GM18907 (cell line): ENCODE measurements around the gene ZNF552.
"Not testable (repeated sequence)": the region's sequence is repeated elsewhere in the genome, so short reads cannot be mapped to it uniquely, and the experiment has no call there.

ENCODE experiments used
- ATAC-seq: cut with Tn5 transposase; IDR thresholded peaks from one replicate; pipeline ENCODE4 v1.9.1; 2021; ENCODE audit warnings: mild to moderate bottlenecking, moderate library complexity; ENCODE audit not compliant: unreplicated experiment

ZNF552 gene

GRCh38 chr19:57814505-57815246, at the start of gene ZNF552:
ZNF552 (minus strand) TSS chr19:57814913; CDS start chr19:57814743, 170 bp downstream.
- peak; percentile 76 for ATAC-seq

- not testable (repeated sequence) for ATAC-seq
Measured at GRCh38 chr19:57862351-57862750, 47.6 kb upstream of the ZNF552 start.

GRCh38 chr19:57854117-57854516, 39.4 kb upstream of the ZNF552 start:
- not testable (repeated sequence) for ATAC-seq

- not testable (repeated sequence) for ATAC-seq
Measured at GRCh38 chr19:57851812-57852603, 37.3 kb upstream of the ZNF552 start.

- no peak for ATAC-seq
Measured at GRCh38 chr19:57850553-57851017, 35.9 kb upstream of the ZNF552 start.

GRCh38 chr19:57849666-57850473, 35.2 kb upstream of the ZNF552 start, which contains the start of gene ZNF587:
ZNF587 (plus strand) TSS chr19:57849859; CDS start chr19:57850039, 180 bp downstream.
- ATAC-seq = peak; percentile 96

- peak; percentile 30 for ATAC-seq
Measured at GRCh38 chr19:57849162-57849665, 34.5 kb upstream of the ZNF552 start.

- not testable (repeated sequence) for ATAC-seq
Measured at GRCh38 chr19:57847164-57847563, 32.5 kb upstream of the ZNF552 start.

GRCh38 chr19:57841122-57841763, 26.5 kb upstream of the ZNF552 start:
- no peak for ATAC-seq

- not testable (repeated sequence) for ATAC-seq
Measured at GRCh38 chr19:57838622-57839191, 24.0 kb upstream of the ZNF552 start.

- ATAC-seq = not testable (repeated sequence)
Measured at GRCh38 chr19:57836991-57837390, 22.3 kb upstream of the ZNF552 start.

GRCh38 chr19:57830071-57830602, 15.4 kb upstream of the ZNF552 start, which contains the start of gene ZNF587B:
ZNF587B (plus strand) TSS chr19:57830299; CDS start chr19:57830529, 230 bp downstream.
- no peak for ATAC-seq

GRCh38 chr19:57829316-57829715, 14.6 kb upstream of the ZNF552 start:
- ATAC-seq = no peak

GRCh38 chr19:57825511-57825910, 10.8 kb upstream of the ZNF552 start:
- no peak for ATAC-seq

- ATAC-seq = not testable (repeated sequence)
Measured at GRCh38 chr19:57823608-57824007, 8.9 kb upstream of the ZNF552 start.

- ATAC-seq = not testable (repeated sequence)
Measured at GRCh38 chr19:57823155-57823554, 8.4 kb upstream of the ZNF552 start.

- ATAC-seq = not testable (repeated sequence)
Measured at GRCh38 chr19:57821501-57821900, 6.8 kb upstream of the ZNF552 start.

- not testable (repeated sequence) for ATAC-seq
Measured at GRCh38 chr19:57821095-57821494, 6.4 kb upstream of the ZNF552 start.

- ATAC-seq = no peak
Measured at GRCh38 chr19:57820599-57820998, 5.9 kb upstream of the ZNF552 start.
